Calu3 (cell line): ENCODE data around the gene ASCL2. TPM values are rescaled to one million over a fixed set of nuclear protein-coding genes. Genes with fewer than 3 reads are reported as not detected.

Experiments
- BruUV-seq: library from RNA; stranded (reverse); fragments of 400-500 nt; replicated peaks from 2 replicates; lab custom pipeline; 2021; lab: Mats Ljungman, UMichigan
- CTCF ChIA-PET: fragments of 300-600 bp; sonication (Branson Sonifier 250); formaldehyde crosslinking; loops from one replicate; lab custom pipeline; 2022; ENCODE audit warnings: antibody characterized with exemption; lab: Charles Lee
- DNase-seq: peaks from one replicate; pipeline ENCODE4 v3.0.0; 2022
- H3K27ac Mint-ChIP-seq: one replicate; pipeline ENCODE4 v1.8.0; 2022; ENCODE audit warnings: mixed read lengths; ENCODE audit not compliant: unreplicated experiment
- H3K27me3 Mint-ChIP-seq: one replicate; pipeline ENCODE4 v1.8.0; 2022; ENCODE audit warnings: mixed read lengths; ENCODE audit not compliant: unreplicated experiment
- H3K36me3 Mint-ChIP-seq: one replicate; pipeline ENCODE4 v1.8.0; 2022; ENCODE audit warnings: mild to moderate bottlenecking, moderate library complexity, mixed read lengths; ENCODE audit not compliant: insufficient read depth, unreplicated experiment
- H3K4me1 Mint-ChIP-seq: one replicate; pipeline ENCODE4 v1.8.0; 2022; ENCODE audit warnings: mild to moderate bottlenecking, low read depth, mixed read lengths; ENCODE audit not compliant: unreplicated experiment
- H3K4me3 Mint-ChIP-seq: one replicate; pipeline ENCODE4 v1.8.0; 2022; ENCODE audit warnings: mild to moderate bottlenecking, low read depth, moderate library complexity, mixed read lengths; ENCODE audit not compliant: unreplicated experiment
- H3K9me3 Mint-ChIP-seq: one replicate; pipeline ENCODE4 v1.8.0; 2022; ENCODE audit warnings: low read depth, mixed read lengths; ENCODE audit not compliant: unreplicated experiment
- CTCF ChIP-seq: fragments of 200-600 bp; IDR thresholded peaks from one replicate; pipeline ENCODE4 v1.8.0; 2022; ENCODE audit warnings: antibody characterized with exemption; ENCODE audit not compliant: unreplicated experiment
- intact Hi-C: fragments of 100-400 bp; cut with micrococcal nuclease; formaldehyde crosslinking; loops from one replicate; pipeline ENCODE4 v1.10.0; 2022; ENCODE audit not compliant: unreplicated experiment
- total RNA-seq: library from RNA; stranded (reverse); gene quantifications from 2 replicates; pipeline ENCODE4 v1.2.3, GENCODE V29; 2022

The ASCL2 gene
- total RNA-seq, 1 experiment from 2014 or later = not detected

- DNase-seq = no peak
- no TSS peak for BruUV-seq
- H3K36me3 Mint-ChIP-seq = no peaks in the 10 kb centered on the region
- intact Hi-C loops = no loop called here
- no peaks in the 10 kb centered on the region for H3K4me1 Mint-ChIP-seq
- H3K4me3 Mint-ChIP-seq = no peak overlapping the region
- CTCF ChIA-PET = interaction anchor here (0.8 kb wide), 1 partner anchor 177 kb away, joined by 3 read pairs; no protein-coding TSS in a partner anchor
- no peak for TF ChIP-seq CTCF
- H3K9me3 Mint-ChIP-seq = peaks cover 9% of the 10 kb centered on the region
- H3K27me3 Mint-ChIP-seq = peaks cover 11% of the 10 kb centered on the region
- no peak overlapping the region for H3K27ac Mint-ChIP-seq
Observed at GRCh38 chr11:2224254-2224653, 46.1 kb downstream of the ASCL2 start.

GRCh38 chr11:2223153-2223794 is 47.1 kb downstream of the ASCL2 start:
- CTCF ChIA-PET = interaction anchor here (0.8 kb wide), 1 partner anchor 9 kb away, joined by 3 read pairs; no protein-coding TSS in a partner anchor
- DNase-seq = no peak
- TF ChIP-seq CTCF = no peak
- H3K27ac Mint-ChIP-seq = no peak overlapping the region
- intact Hi-C loops = no loop called here
- no peak overlapping the region for H3K4me3 Mint-ChIP-seq
- no peaks in the 10 kb centered on the region for H3K36me3 Mint-ChIP-seq
- H3K4me1 Mint-ChIP-seq = no peaks in the 10 kb centered on the region
- BruUV-seq = no TSS peak
- H3K9me3 Mint-ChIP-seq = peaks cover 9% of the 10 kb centered on the region
- H3K27me3 Mint-ChIP-seq = peaks cover 1% of the 10 kb centered on the region

- H3K36me3 Mint-ChIP-seq = no peaks in the 10 kb centered on the region
- BruUV-seq = no TSS peak
- intact Hi-C loops = no loop called here
- H3K27me3 Mint-ChIP-seq = no peaks in the 10 kb centered on the region
- no peak overlapping the region for H3K4me3 Mint-ChIP-seq
- no peaks in the 10 kb centered on the region for H3K4me1 Mint-ChIP-seq
- no peak for DNase-seq
- no peak for TF ChIP-seq CTCF
- H3K27ac Mint-ChIP-seq = no peak overlapping the region
- CTCF ChIA-PET = interaction anchor here (0.8 kb wide), 1 partner anchor 8 kb away, joined by 3 read pairs; no protein-coding TSS in a partner anchor
- peaks cover 9% of the 10 kb centered on the region for H3K9me3 Mint-ChIP-seq
Observed at GRCh38 chr11:2222451-2222850, 47.9 kb downstream of the ASCL2 start.

- no peaks in the 10 kb centered on the region for H3K36me3 Mint-ChIP-seq
- CTCF ChIA-PET = no interaction called here
- BruUV-seq = no TSS peak
- no peaks in the 10 kb centered on the region for H3K27me3 Mint-ChIP-seq
- H3K4me1 Mint-ChIP-seq = no peaks in the 10 kb centered on the region
- H3K4me3 Mint-ChIP-seq = no peak overlapping the region
- DNase-seq = no peak
- peaks cover 9% of the 10 kb centered on the region for H3K9me3 Mint-ChIP-seq
- H3K27ac Mint-ChIP-seq = no peak overlapping the region
- no peak for TF ChIP-seq CTCF
- intact Hi-C loops = no loop called here
Observed at GRCh38 chr11:2221591-2221990, 48.8 kb downstream of the ASCL2 start.
